Cardiac fibroblast (primary cell): Measurements from ENCODE around the gene EIF2B1.
A peak's percentile ranks its signal among the peaks of the same experiment; 100 is the strongest.

ENCODE experiments used
- DNase-seq, 2 donors: peaks; one replicate each; pipeline versions ENCODE4 v3.0.0 to v3.0.0-alpha.2; 2010; ENCODE audit warnings: low read depth in 2 of 2
- H3K4me3 ChIP-seq, 2 donors: replicated peaks in 1 of 2; 1 replicate in 1 of 2; 2 replicates in 1 of 2; pipeline ENCODE4 v1.5.1; 2011; ENCODE audit warnings: low read depth in 2 of 2, low read length in 2 of 2, mild to moderate bottlenecking in 2 of 2, moderate library complexity in 1 of 2
- TF ChIP-seq, protein P1 (sequence below): IDR thresholded peaks from one replicate; pipeline ENCODE4 v1.5.1; 2011; ENCODE audit warnings: low read depth, mild to moderate bottlenecking, low read length, inconsistent platforms

EIF2B1 gene

GRCh38 chr12:123576611-123577010, 56.9 kb downstream of the EIF2B1 start:
- TF ChIP-seq, protein P1, sequence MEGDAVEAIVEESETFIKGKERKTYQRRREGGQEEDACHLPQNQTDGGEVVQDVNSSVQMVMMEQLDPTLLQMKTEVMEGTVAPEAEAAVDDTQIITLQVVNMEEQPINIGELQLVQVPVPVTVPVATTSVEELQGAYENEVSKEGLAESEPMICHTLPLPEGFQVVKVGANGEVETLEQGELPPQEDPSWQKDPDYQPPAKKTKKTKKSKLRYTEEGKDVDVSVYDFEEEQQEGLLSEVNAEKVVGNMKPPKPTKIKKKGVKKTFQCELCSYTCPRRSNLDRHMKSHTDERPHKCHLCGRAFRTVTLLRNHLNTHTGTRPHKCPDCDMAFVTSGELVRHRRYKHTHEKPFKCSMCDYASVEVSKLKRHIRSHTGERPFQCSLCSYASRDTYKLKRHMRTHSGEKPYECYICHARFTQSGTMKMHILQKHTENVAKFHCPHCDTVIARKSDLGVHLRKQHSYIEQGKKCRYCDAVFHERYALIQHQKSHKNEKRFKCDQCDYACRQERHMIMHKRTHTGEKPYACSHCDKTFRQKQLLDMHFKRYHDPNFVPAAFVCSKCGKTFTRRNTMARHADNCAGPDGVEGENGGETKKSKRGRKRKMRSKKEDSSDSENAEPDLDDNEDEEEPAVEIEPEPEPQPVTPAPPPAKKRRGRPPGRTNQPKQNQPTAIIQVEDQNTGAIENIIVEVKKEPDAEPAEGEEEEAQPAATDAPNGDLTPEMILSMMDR = no peak
- DNase-seq = peak in 1 of 2 donors; percentile 48
- H3K4me3 ChIP-seq = no peak overlapping the region

DNA sequence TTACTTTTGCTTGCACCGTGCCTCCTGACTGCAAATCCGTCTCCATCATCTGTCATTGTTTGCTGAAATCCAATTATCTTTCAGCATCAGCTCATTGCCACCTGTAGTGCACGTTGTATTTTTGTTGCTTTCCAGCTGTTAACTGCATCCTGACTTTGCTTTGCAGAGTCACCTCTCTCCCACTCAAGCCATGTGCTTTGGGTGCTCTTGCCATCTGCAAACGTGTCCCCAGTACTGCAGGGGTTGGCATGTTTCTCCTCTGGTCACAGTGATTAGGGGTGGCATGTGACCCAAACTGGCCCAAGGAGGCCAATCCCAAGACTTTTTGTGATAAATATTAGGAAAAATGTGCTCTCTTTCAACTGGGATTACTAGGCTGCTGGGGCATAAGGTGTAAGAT, 59.6 kb downstream of the EIF2B1 start:
- TF ChIP-seq, protein P1 = no peak
- H3K4me3 ChIP-seq = no peak overlapping the region
- DNase-seq = no peak

DNA sequence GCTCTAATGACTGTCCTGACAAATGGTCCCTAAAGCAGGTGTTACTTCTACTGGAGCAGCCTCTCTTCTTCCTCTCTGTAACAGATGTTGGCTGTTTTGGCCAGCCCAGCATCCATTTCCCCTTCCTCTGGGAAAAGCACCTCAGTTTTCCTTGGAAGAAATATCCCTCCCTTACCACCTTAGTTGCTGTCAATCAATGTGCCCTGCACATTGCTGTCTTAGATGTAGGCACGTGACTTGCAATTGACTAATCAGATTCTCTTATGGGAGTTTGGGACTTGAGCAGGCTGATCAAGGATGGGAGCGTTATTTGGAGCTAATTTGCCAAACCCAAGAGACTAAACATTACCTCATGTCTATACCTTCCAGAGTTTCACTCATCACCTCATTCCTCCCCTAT, 61.1 kb downstream of the EIF2B1 start:
- TF ChIP-seq, protein P1 = no peak
- no peak overlapping the region for H3K4me3 ChIP-seq
- DNase-seq = no peak

DNA sequence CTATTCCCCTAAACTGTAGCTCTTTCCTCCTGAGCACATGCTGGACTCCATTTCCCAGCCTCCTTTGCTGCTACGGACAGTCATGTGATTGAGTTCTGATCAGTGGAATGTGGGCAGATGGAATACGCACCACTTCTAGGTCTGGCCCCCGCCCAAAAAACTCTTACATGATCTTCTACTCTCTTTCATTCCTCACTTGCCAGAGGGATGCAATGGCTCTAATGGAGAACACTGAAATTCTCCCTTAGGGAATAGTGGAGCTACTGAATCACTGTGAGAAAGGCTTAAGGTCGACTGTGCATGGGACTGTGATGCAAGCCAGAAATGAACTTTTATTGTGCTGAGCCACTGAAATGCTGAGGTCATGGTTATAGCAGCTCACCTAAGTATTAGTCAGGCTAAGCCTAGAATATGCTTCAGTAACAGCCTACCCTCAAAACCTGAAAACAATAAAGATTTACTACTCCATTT, 62.1 kb downstream of the EIF2B1 start:
- TF ChIP-seq, protein P1 = no peak
- no peak overlapping the region for H3K4me3 ChIP-seq
- peak; percentile 91 to 98 for DNase-seq
